Right kidney (tissue), 9 donors: ENCODE data around the gene CNOT8.
"Not testable (repeated sequence)": the region's sequence is repeated elsewhere in the genome, so short reads cannot be mapped to it uniquely, and the experiment has no call there.

ENCODE experiments used
- DNase-seq: peaks from one replicate; pipeline ENCODE4 v3.0.0-alpha.2; 2016
- long read RNA-seq, 8 donors: transcript quantifications; one replicate each; lab custom pipeline, GENCODE V29; 2026

Gene CNOT8
- long read RNA-seq, donor 1, transcript CNOT8-201 (7 exons, 2,528 nt): major isoform, 10 of 14 reads
- long read RNA-seq, donor 1, partial matches to known transcripts: 0 of 14 reads
- long read RNA-seq, donor 1, other reads (novel, unspliced or antisense): 0 of 14 reads
- long read RNA-seq, donor 2, transcript CNOT8-201 (7 exons, 2,528 nt): major isoform, 6 of 20 reads
- long read RNA-seq, donor 2, partial matches to known transcripts: 8 of 20 reads
- long read RNA-seq, donor 2, other reads (novel, unspliced or antisense): 0 of 20 reads
- long read RNA-seq, donor 3, partial matches to known transcripts: 0 of 9 reads
- long read RNA-seq, donor 3, other reads (novel, unspliced or antisense): 0 of 9 reads
- long read RNA-seq, donor 4, transcript CNOT8-201 (7 exons, 2,528 nt): major isoform, 10 of 13 reads
- long read RNA-seq, donor 4, partial matches to known transcripts: 0 of 13 reads
- long read RNA-seq, donor 4, other reads (novel, unspliced or antisense): 0 of 13 reads
- long read RNA-seq, donor 5, transcript CNOT8-201 (7 exons, 2,528 nt): major isoform, 7 of 13 reads
- long read RNA-seq, donor 5, partial matches to known transcripts: 0 of 13 reads
- long read RNA-seq, donor 5, other reads (novel, unspliced or antisense): 0 of 13 reads
- long read RNA-seq, donor 6, transcript CNOT8-201 (7 exons, 2,528 nt): major isoform, 17 of 26 reads
- long read RNA-seq, donor 6, partial matches to known transcripts: 0 of 26 reads
- long read RNA-seq, donor 6, other reads (novel, unspliced or antisense): 0 of 26 reads
- long read RNA-seq, donor 7, transcript CNOT8-201 (7 exons, 2,528 nt): major isoform, 8 of 17 reads
- long read RNA-seq, donor 7, partial matches to known transcripts: 0 of 17 reads
- long read RNA-seq, donor 7, other reads (novel, unspliced or antisense): 0 of 17 reads
- long read RNA-seq, donor 8, transcript CNOT8-201 (7 exons, 2,528 nt): major isoform, 9 of 41 reads
- long read RNA-seq, donor 8, partial matches to known transcripts: 26 of 41 reads
- long read RNA-seq, donor 8, other reads (novel, unspliced or antisense): 0 of 41 reads

- peak; percentile 99 for DNase-seq
These were observed at the start of gene CNOT8 for GRCh38 chr5:154858297-154858971. CNOT8 (plus strand) TSS chr5:154858627; CDS start chr5:154863279, 4,652 bp downstream.

GRCh38 chr5:154811239-154811638 lies 47.2 kb upstream of the CNOT8 start:
- no peak for DNase-seq

- DNase-seq: no peak
These were observed 46.6 kb upstream of the CNOT8 start for GRCh38 chr5:154811653-154812465.

- no peak for DNase-seq
These were observed 45.3 kb upstream of the CNOT8 start for GRCh38 chr5:154813158-154813557.

DNA sequence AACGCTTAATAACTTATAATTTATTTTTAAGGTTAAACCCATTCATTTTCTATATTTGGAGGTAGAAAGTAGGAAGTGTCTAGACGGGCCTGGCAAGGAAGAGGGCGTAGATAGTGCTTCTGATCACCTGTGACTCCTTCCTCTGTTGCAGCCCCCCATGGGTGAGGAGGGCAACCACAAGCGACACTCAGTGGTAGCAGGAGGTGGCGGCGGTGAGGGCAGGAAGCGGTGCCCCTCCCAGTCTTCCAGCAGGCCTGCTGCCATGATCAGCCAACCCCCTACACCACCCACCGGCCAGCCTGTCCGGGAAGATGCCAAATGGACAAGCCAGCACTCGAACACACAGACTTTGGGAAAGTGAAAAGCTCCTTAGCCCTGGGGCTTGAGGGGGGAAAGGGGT lies 44.7 kb upstream of the CNOT8 start:
- DNase-seq: no peak

DNA sequence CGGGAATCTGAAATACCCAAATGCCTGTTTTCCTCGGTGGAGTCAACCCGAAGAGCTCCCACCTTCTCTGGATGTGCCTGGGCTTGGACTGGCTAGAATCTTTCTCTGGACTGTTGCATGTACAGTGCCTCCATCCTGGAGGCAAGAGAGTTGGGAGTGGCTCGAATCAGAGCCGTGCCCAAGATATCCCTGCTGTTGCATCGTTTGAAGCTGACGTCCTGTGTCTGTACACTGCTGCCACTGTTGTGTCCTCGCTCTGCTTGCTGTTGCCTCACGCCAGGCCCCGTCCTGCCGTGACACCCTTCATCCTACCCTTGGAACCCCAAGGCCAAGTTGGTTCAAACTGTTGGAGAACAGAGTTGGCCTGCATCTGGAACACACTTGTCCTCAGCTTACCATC lies 43.4 kb upstream of the CNOT8 start:
- no peak for DNase-seq

DNA sequence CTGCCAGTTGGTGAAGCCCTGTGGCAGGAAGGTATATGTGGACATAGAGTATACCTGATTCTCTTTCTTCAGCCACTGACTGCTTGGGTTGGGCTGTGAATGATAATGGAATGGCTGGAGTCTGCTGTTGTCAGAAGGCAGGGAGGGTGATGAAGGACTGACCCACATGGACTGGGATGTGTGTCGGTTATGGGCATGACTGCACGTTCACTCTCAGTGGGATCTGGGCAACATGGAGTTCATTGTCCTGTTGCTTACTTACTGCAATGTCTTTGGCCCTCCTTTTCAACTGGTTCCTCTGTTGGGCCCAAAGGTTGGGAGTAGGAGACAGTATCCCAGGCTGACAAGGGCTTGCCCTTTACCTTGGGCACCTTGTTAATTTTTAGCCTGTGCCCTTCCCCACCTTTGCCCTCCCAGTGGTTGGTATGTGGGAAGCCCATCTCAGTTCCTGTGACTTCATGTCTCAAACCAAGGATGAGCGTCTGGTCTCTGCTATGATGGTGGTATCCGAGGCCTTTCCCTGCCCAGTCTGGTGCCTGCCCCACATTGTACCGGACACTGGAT lies 42.7 kb upstream of the CNOT8 start:
- no peak for DNase-seq

- DNase-seq: no peak
These were observed 41.4 kb upstream of the CNOT8 start for GRCh38 chr5:154816891-154817492.

GRCh38 chr5:154817815-154818214 lies 40.6 kb upstream of the CNOT8 start:
- no peak for DNase-seq

GRCh38 chr5:154818471-154819116 lies 39.8 kb upstream of the CNOT8 start:
- no peak for DNase-seq

DNA sequence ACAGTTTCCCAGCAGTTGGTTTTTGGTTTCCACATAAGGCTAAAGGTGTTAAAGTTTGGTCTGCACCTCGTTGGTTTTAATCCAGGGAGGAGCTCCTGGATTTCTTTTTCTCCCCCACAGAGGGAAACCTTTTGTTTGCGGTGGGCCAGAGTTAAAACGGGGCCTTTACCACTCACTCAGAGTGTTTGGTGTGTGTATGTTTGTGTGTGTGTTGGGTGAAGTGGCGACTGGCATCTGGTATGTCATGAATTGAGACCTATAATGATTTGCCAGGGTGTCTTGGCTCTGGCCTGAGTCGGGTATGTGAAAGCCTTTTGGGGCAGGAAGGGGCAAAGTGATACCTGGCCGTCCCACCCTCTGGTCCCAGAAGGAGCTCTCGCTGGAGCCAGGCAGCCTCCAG lies 38.9 kb upstream of the CNOT8 start:
- DNase-seq: no peak

- DNase-seq: no peak
These were observed 38.0 kb upstream of the CNOT8 start for GRCh38 chr5:154820383-154820782.

DNA sequence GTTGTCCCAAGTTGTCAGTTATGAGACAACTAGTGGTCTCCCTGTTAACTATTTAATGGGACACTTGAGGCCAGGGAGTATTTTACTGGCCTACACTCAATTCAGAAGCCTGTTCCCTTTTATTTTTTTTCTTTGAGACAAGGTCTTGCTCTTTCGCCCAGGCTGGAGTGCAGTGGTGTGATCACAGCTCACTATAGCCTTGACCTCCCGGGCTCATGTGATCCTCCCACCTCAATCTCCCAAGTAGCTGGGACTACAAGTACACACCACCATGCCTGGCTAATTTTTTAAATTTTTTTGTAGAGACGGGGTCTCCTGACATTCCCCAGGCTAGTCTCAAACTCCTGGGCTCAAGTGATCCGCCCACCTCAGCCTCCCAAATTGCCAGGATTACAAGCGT lies 35.5 kb upstream of the CNOT8 start:
- not testable (repeated sequence) for DNase-seq

DNA sequence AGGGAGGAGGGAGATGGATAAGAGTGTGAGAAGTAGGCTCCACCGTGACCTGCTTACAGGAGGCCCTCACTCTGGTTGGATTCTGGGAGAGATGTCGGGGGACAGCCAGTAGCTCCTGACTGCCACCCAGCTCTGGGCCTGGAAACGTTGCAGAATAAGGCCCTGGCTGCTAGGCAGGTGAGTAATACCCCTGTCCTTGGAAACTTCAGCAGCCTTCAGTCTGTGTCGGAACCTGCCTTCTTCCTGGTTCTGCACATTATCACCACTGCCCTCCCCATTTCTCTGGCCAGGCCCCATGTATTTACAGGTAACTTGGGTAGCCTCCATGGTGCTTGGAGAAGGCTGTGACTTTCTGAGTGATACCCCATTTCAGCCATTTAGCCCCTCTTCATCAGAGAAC lies 34.8 kb upstream of the CNOT8 start:
- DNase-seq: no peak

DNA sequence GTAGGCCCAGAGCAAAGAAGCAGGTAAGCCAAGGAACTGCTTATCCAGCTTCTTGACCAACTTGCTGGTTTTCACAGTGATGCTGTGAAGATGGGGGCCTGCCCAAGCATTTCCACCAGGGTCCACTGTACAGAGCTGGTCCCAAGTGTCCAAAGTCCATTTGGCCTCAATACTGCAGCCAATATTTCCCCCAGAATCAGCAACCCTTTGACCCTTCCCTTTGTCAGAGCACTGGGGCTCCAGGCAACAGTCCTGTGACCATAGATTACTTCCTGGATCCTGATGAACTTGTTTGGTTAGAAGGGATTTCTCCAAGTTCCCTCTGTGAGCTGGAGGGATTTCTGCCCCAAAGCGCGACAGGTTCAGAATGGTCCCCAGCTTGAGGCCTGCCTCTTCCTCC lies 34.4 kb upstream of the CNOT8 start:
- no peak for DNase-seq

DNA sequence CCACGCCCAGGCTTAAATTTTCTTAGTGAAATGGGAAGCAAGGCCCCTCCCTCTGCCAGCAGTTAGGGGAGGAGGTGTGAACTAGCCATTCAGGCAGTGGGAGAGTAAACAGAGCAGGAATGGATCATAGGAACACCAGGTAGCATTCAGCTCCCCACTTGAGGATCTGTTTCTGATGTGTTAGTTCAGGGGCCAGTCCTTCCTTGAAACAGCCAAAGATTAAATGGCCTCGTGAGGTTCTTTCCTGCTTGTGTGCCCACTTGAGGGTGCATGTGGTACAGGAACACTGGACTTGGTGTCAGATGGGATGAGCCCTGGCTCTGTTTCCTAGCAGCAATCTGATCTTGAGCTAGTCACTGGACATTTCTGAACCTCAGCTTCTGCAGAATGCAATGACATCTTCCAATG lies 29.2 kb upstream of the CNOT8 start:
- no peak for DNase-seq

GRCh38 chr5:154829589-154830218 lies 28.7 kb upstream of the CNOT8 start:
- DNase-seq: no peak

GRCh38 chr5:154830219-154830595 lies 28.2 kb upstream of the CNOT8 start:
- no peak for DNase-seq

- no peak for DNase-seq
These were observed 27.8 kb upstream of the CNOT8 start for GRCh38 chr5:154830596-154830995.

- no peak for DNase-seq
These were observed 27.0 kb upstream of the CNOT8 start for GRCh38 chr5:154831451-154831850.
